ENCODE data around the gene AP3S1.
"Not testable (repeated sequence)": the region's sequence is repeated elsewhere in the genome, so short reads cannot be mapped to it uniquely, and the experiment has no call there.

The AP3S1 gene

DNA sequence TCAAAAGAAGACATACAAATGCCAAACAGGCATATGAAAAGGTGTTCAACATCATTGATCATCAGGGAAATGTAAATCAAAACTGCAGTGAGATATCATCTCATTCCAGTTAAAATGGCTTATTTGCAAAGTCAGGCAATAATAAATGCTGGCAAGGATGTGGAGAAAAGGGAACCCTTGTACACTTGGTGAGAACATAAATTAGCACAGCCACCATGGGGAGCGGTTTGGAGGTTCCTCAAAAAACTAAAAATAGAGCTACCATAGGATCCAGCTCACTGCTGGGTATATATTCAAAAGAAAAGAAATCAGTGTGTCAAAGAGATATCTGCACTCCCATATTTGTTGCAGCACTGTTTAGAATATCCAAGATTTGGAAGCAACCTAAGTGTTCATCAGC, 50.3 kb downstream of the AP3S1 start:
- H4K20me1 ChIP-seq, result no peaks in the 10 kb centered on the region
- H3K27ac ChIP-seq, result no peak overlapping the region
- no peak for TF ChIP-seq Cebpa-rat (IDR thresholded peaks at IDR 0.05)
- no peaks in the 10 kb centered on the region for H3K27me3 ChIP-seq
- H3K4me2 ChIP-seq, result no peak overlapping the region
- 0 out of 2 replicates have a peak, but pooled peaks cover 14% of the 10 kb centered on the region for H3K36me3 ChIP-seq
- H3K9me3 ChIP-seq, result no peaks in the 10 kb centered on the region
- no peaks in the 10 kb centered on the region for H3K4me1 ChIP-seq
- no peak overlapping the region for H3K9ac ChIP-seq
- no peak overlapping the region for H3K4me3 ChIP-seq

DNA sequence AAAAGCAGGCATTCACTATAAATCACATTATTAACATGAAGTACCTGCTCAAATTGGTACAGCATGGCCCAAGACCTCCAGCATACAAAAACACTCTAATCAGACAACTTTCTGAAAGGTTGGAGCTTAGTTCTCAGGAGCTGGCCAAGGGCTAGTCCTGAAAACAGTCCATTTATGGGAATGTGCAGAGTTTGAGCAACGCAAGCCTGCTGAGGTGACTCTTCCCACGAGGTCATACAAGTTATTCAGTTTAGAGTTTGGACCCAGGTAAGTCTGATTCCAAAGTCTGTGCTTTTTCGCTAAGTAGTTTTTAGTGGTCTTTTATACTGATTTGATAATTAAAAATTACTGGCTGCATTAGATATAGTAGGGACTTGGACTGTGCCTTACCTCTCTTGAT, 52.6 kb downstream of the AP3S1 start:
- H3K36me3 ChIP-seq, result peaks cover 32% of the 10 kb centered on the region; the same call in 1 of the 2 replicates
- no peak for TF ChIP-seq Cebpa-rat (IDR thresholded peaks at IDR 0.05)

GRCh38 chr5:115895821-115896220, 54.1 kb downstream of the AP3S1 start:
- no peak overlapping the region for H3K9ac ChIP-seq
- H3K9me3 ChIP-seq, result no peaks in the 10 kb centered on the region
- TF ChIP-seq Cebpa-rat (IDR thresholded peaks at IDR 0.05), result no peak
- no peak overlapping the region for H3K4me3 ChIP-seq
- peaks cover 32% of the 10 kb centered on the region; the same call in 1 of the 2 replicates for H3K36me3 ChIP-seq
- H3K4me1 ChIP-seq, result no peaks in the 10 kb centered on the region
- no peak overlapping the region for H3K4me2 ChIP-seq
- no peaks in the 10 kb centered on the region for H4K20me1 ChIP-seq
- H3K27me3 ChIP-seq, result no peaks in the 10 kb centered on the region
- no peak overlapping the region for H3K27ac ChIP-seq

More for the DNA sequence above, 52.6 kb downstream of the AP3S1 start:
- no peaks in the 10 kb centered on the region for H3K9me3 ChIP-seq
- no peak overlapping the region for H3K9ac ChIP-seq
- no peak overlapping the region for H3K4me3 ChIP-seq
- H3K4me2 ChIP-seq, result no peak overlapping the region
- H3K27ac ChIP-seq, result no peak overlapping the region
- no peaks in the 10 kb centered on the region for H3K27me3 ChIP-seq
- no peaks in the 10 kb centered on the region for H4K20me1 ChIP-seq
- no peaks in the 10 kb centered on the region for H3K4me1 ChIP-seq

DNA sequence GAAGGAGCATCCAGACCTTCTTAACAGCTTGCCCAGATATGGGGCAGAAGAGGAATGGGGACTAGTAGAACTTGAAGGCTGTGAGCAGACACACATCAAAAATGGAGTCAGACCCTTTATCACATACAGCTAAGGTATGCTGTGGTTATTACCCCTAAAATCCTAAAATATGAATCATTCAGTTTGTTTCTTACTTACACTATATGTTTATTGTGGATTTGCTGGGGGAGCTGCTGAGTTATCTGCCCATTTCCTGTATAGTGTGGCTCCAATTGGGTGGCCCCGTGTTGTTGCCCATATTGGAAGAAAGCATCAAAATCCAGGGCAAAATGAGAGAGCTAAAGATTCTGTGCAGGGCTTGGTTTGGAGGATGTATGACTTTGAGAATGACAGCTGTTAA, 56.9 kb downstream of the AP3S1 start:
- Histone ChIP-seq H3K4me1 (no peaks in the 10 kb centered on the region), H3K36me3 (peaks cover 21% of the 10 kb centered on the region; the same call in 1 of the 2 replicates), H3K9ac (no peak overlapping the region), H3K27me3 (no peaks in the 10 kb centered on the region), H3K27ac (no peak overlapping the region), H3K4me3 (no peak overlapping the region), H3K4me2 (no peak overlapping the region), H3K9me3 (no peaks in the 10 kb centered on the region), H4K20me1 (no peaks in the 10 kb centered on the region)
- no peak for TF ChIP-seq Cebpa-rat (IDR thresholded peaks at IDR 0.05)

DNA sequence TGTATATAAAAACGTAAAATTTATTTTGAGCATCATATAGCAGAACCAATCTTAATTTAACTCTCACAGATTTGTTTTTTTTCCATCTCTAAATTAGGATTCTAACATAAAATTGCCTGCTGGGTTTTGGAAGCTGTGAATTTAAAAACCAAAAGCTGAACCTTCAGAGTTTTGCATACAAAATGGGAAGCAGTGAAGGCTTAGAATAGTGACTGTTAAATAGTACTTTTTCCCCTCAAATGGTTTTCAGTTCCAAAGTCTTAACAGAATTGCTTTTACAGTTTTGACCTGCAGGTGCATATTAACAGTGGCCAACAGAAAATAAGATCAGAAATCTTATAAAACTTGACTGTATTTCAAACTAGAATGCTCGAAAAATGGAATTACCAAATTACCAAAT, 65.4 kb downstream of the AP3S1 start:
- Histone ChIP-seq H3K4me2 (no peak overlapping the region), H3K9me3 (no peaks in the 10 kb centered on the region), H3K36me3 (no peaks in the 10 kb centered on the region), H3K27ac (no peak overlapping the region), H3K27me3 (no peaks in the 10 kb centered on the region), H3K9ac (no peak overlapping the region), H3K4me1 (no peaks in the 10 kb centered on the region), H4K20me1 (no peaks in the 10 kb centered on the region), H3K4me3 (no peak overlapping the region)
- no peak for TF ChIP-seq Cebpa-rat (IDR thresholded peaks at IDR 0.05)

DNA sequence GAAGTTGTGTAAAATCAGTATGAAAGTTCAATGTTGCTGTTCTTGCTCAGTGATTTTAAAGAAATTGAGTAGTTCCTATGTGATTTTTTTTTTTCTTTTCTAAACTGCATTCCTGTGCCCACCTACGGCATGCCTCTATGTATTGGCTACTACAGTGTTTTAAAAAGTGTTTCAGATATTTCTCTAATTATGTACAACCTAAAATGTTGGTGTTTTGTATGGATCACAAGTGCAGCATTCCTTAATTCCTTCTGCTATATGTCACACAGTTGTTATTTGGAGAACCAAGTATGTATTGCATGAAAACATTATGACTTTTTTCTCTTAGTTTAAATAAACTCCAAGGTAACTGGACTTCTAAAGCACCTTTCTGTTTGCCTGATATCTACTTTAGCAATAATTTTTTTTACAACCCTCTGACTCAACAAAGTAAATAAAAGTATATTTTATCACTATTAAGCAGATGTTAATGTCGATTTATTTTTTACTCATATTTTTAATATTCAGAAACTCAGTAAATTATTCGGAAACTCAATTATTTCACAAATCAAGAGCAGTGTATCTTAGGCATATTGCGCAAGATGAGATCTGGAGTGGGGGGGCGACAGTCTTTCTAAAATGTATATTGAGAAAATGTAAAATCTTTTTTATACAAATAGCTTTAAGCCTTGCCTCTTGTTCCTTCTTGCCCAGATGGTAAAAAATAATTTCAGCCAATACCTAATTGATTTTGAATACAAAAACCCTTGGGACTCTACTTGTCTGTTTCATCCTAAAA, 72.1 kb downstream of the AP3S1 start:
- H3K4me1 ChIP-seq, H3K27me3 ChIP-seq, H3K9me3 ChIP-seq, H3K27ac ChIP-seq, H3K4me3 ChIP-seq, H3K36me3 ChIP-seq, H3K9ac ChIP-seq, H4K20me1 ChIP-seq, H3K4me2 ChIP-seq: not testable (repeated sequence)
- peak; percentile 71; the same call in 1 of the 2 replicates for TF ChIP-seq Cebpa-rat (IDR thresholded peaks at IDR 0.05)

DNA sequence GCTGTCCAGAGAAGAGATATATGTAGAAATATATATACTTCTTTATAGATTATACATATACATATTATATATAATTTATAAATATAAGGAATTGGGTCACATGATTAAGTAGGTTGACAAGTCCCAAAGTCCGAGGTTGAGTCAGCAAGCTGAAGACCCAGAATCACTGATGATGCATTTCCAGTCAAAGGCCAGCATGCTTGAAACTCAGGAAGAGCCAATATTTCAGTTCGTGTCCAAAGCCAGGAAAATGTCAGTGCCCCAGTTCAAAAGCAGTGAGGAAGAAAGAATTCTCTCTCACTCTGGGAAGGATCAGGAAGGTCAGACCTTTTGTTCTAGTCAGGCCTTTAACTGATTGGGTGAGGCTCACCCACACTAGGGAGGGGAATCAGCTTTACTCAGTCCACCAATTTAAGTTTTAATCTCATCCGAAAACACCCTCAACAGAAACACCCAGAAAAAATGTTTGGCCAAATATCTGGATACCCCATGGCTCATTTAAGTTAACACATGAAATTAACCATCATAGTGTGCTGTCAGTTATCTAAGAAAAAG, 78.5 kb downstream of the AP3S1 start:
- Histone ChIP-seq H3K4me2 (no peak overlapping the region), H3K4me1 (no peaks in the 10 kb centered on the region), H3K36me3 (no peaks in the 10 kb centered on the region), H4K20me1 (no peaks in the 10 kb centered on the region), H3K4me3 (no peak overlapping the region), H3K27ac (no peak overlapping the region), H3K9me3 (no peaks in the 10 kb centered on the region), H3K27me3 (no peaks in the 10 kb centered on the region), H3K9ac (no peak overlapping the region)
- TF ChIP-seq Cebpa-rat (IDR thresholded peaks at IDR 0.05), result no peak

DNA sequence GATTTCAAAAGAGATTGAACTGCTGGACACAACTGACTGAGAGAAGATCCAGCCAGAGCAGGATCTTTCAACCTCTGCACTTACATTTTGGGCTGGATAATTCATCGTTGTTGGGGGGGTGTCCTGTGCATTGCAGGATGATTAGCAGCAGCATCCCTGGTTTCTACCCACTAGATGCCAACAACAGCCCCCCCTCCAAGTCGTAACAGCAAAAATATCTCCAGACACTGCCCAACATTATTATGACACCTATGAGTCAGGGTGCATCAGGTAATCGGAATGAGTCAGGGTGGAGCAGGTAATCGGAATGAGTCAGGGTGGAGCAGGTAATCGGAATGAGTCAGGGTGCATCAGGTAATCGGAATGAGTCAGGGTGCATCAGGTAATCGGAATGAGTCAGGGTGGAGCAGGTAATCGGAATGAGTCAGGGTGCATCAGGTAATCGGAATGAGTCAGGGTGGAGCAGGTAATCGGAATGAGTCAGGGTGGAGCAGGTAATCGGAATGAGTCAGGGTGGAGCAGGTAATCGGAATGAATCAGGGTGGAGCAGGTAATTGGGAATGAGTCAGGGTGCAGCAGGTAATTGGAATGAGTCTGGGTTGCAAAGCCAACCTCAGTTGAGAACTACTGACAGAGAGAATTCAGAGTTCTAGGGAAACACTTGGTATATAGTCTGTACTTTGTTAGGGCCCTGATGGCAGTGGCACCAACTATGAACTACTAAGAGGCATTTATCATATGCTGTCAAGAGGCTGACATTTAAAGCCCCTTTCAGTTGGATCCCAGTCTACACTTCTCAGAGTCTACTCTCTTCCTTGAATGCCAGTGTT, 87.1 kb downstream of the AP3S1 start:
- not testable (repeated sequence) for H3K9ac ChIP-seq, H3K36me3 ChIP-seq, H3K4me3 ChIP-seq, H3K27me3 ChIP-seq, H3K9me3 ChIP-seq, H3K27ac ChIP-seq, H4K20me1 ChIP-seq, H3K4me1 ChIP-seq, H3K4me2 ChIP-seq

DNA sequence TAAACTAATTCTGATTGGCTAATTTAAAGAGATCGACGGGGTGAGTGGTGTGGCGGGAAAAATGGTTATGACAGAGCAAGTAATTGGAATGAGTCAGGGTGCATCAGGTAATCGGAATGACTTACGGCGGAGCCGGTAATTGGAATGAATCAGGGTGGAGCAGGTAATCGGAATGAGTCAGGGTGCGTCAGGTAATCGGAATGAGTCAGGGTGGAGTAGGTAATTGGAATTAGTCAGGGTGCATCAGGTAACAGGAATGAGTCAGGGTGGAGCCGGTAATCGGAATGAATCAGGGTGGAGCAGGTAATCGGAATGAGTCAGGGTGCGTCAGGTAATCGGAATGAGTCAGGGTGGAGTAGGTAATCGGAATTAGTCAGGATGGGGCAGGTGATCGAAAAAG, 88.4 kb downstream of the AP3S1 start:
- H3K36me3 ChIP-seq, H3K4me1 ChIP-seq, H3K4me2 ChIP-seq, H3K4me3 ChIP-seq, H3K9me3 ChIP-seq, H4K20me1 ChIP-seq, H3K27me3 ChIP-seq, H3K27ac ChIP-seq, H3K9ac ChIP-seq: not testable (repeated sequence)
